BLaER1 treated with 17β-estradiol and CSF1 and Interleukin-3, amounts not matched to agents 10 nM and 100 nM (cell line): ENCODE data around the gene ARMC12.
"Not testable (repeated sequence)": the region's sequence is repeated elsewhere in the genome, so short reads cannot be mapped to it uniquely, and the experiment has no call there.

ENCODE experiments used
- H3K27ac ChIP-seq, 11 experiments: shearing (Covaris generic); formaldehyde crosslinking; 2 replicates each; pipeline ENCODE4 v1.8.1; 2022
- H3K27me3 ChIP-seq, 11 experiments: shearing (Covaris generic); formaldehyde crosslinking; 2 replicates each; pipeline ENCODE4 v1.8.1; 2022
- H3K36me3 ChIP-seq, 11 experiments: shearing (Covaris generic); formaldehyde crosslinking; 2 replicates each; pipeline ENCODE4 v1.8.1; 2022
- H3K4me1 ChIP-seq, 10 experiments: shearing (Covaris generic); formaldehyde crosslinking; 2 replicates each; pipeline ENCODE4 v1.8.1; 2022
- H3K4me2 ChIP-seq, 11 experiments: shearing (Covaris generic); formaldehyde crosslinking; 2 replicates each; pipeline ENCODE4 v1.8.1; 2022
- H3K4me3 ChIP-seq, 10 experiments: shearing (Covaris generic); formaldehyde crosslinking; 2 replicates each; pipeline ENCODE4 v1.8.1; 2022
- H3K9ac ChIP-seq, 11 experiments: shearing (Covaris generic); formaldehyde crosslinking; 2 replicates each; pipeline ENCODE4 v1.8.1; 2022
- H3K9me3 ChIP-seq, 11 experiments: shearing (Covaris generic); formaldehyde crosslinking; replicated peaks in 1 of 11; 2 replicates each; pipeline ENCODE4 v1.8.1; 2022
- H4K20me1 ChIP-seq, 11 experiments: shearing (Covaris generic); formaldehyde crosslinking; 2 replicates each; pipeline ENCODE4 v1.8.1; 2022
- Cebpa-rat ChIP-seq, 11 experiments: shearing (Covaris generic); IDR thresholded peaks; 2 replicates each; pipeline ENCODE4 v1.8.1; 2022

Gene ARMC12

DNA sequence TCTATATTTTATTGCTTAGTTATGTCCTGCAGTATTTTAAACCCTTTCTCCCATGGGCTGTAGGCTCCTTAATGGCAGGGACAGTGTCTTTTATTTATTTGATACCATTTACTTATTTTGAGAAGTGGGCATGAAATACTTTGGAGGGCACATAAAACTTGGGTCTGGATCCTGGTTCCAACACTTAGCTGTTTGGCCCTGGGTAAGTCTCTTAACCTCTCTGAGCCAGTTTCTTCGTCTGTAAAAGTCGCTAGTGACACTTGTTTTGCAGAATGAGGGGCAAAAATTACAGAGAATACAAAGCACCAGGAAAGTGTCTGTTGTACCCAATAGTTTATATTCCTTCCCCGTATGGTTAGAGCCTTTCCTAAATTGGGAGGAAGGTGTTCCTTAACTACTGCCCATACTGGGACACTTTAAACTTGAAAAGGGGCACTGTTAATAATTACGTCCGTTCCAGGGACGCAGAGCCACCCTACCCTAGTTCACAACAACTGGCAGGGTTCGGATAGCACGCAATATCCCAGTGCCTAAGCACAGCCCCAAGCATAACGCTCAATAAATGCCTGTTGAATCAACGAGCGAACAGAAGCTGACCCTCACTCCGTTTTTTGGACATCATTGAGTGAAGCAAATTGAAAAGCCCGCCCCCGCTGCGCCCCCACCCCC is 6.0 kb upstream of the ARMC12 start:
- Histone ChIP-seq H3K9me3 (no peaks in the 10 kb centered on the region), H3K4me2 (peak overlapping the region; percentile 91 to 100 (median 93)), H3K9ac (peak overlapping the region in 9 of 11 experiments; percentile 44 to 94 (median 90); a peak in 18 of 22 replicates), H3K27ac (peak overlapping the region in 9 of 11 experiments; percentile 89 to 98 (median 96); a peak in 18 of 22 replicates), H3K36me3 (no peaks in the 10 kb centered on the region), H4K20me1 (no peaks in the 10 kb centered on the region; a peak in 1 of 22 replicates), H3K4me3 (peak overlapping the region in 9 of 10 experiments; percentile 66 to 77 (median 72); a peak in 18 of 20 replicates), H3K4me1 (peaks cover 64 to 87% (median 84%) of the 10 kb centered on the region in 10 experiments), H3K27me3 (no peaks in the 10 kb centered on the region)
- no peak for TF ChIP-seq Cebpa-rat (IDR thresholded peaks at IDR 0.05)

DNA sequence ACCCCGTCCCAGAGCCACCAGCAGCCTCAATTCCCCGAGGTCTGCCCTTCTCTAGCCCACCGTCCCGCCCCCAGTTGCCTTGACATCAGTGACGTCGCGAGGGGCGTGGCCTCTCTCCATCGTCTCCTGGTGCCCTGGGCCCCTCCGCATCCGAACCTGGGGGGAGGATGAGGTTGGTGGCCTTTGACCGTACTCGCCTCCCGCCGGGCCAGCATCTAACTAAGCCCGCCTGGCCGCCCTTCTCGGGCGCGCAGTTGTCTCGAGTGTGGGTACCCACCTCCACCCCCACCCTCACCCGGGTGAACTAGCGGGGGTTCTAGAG is 5.5 kb upstream of the ARMC12 start:
- Histone ChIP-seq H3K36me3 (no peaks in the 10 kb centered on the region), H3K4me2 (peak overlapping the region; percentile 82 to 100 (median 92)), H3K27ac (peak overlapping the region; percentile 32 to 98 (median 96); a peak in 21 of 22 replicates), H3K9me3 (no peaks in the 10 kb centered on the region), H3K27me3 (no peaks in the 10 kb centered on the region), H3K4me1 (peaks cover 59 to 87% (median 84%) of the 10 kb centered on the region in 10 experiments), H4K20me1 (no peaks in the 10 kb centered on the region; a peak in 1 of 22 replicates), H3K9ac (peak overlapping the region; percentile 73 to 95 (median 91)), H3K4me3 (peak overlapping the region; percentile 66 to 77 (median 72))
- TF ChIP-seq Cebpa-rat (IDR thresholded peaks at IDR 0.05) = no peak

DNA sequence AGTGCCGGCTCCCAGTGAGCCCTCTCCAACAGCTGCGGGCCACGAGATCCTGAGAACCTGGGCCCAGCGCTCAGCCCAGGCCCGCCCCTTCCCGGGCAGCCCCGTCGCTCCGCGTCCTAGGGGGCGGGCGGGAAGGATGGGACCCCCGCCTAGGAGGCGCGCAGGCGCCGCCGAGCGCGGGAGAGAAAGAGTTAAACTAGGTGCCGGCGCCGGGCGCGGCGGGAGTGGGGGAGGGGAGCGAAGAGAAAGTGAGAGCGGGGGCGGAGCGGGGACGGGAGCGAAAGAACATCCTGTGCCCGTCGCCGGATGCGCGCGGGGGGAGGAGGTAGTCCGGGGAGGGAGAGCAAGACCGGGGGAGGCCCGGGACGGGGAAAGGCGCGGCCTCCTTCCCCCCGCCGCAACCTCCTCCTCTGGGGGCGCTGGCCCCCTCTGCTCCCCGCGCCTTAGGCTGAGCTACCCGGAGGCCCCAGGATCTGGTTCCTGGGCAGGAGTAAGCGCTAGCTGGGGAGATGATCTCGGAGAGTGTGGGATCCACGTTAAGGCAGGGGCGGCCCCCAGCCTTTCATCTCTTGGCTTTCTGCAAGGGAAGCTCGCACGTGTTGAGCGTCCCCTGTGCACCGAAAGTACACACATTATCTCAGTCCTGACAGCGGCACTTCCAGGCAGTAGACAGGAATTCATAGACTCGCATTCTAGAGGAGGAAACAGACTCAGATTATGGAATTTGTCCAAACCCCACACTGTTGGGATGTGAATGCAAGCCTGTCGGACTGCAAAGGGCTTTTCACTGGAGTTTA is 4.9 kb upstream of the ARMC12 start:
- no peaks in the 10 kb centered on the region for H3K9me3 ChIP-seq
- H3K4me3 ChIP-seq = peak overlapping the region; percentile 66 to 77 (median 72)
- H4K20me1 ChIP-seq = no peaks in the 10 kb centered on the region; a peak in 1 of 22 replicates
- H3K36me3 ChIP-seq = no peaks in the 10 kb centered on the region
- H3K4me2 ChIP-seq = peak overlapping the region; percentile 82 to 100 (median 92)
- no peaks in the 10 kb centered on the region for H3K27me3 ChIP-seq
- peak overlapping the region; percentile 73 to 95 (median 91) for H3K9ac ChIP-seq
- peaks cover 53 to 87% (median 84%) of the 10 kb centered on the region in 10 experiments for H3K4me1 ChIP-seq
- TF ChIP-seq Cebpa-rat (IDR thresholded peaks at IDR 0.05) = no peak
- peak overlapping the region; percentile 32 to 98 (median 96); a peak in 21 of 22 replicates for H3K27ac ChIP-seq

DNA sequence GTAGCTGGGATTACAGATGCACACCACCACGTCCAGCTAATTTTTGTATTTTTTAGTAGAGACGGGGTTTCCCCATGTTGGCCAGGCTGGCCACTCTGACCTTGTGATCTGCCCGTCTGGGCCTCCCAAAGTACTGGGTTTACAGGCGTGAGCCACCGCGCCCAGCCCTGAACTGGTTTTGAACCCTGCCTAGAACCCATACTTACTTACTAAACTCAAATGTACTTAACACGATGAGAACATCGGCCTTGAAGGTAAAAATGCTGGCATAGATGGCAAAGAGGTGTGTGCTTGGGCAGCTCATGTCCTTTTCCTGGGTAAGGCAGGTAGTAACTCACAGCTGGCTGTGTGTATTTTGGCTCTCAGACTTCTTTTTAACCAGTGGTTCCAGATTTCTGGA is 3.2 kb upstream of the ARMC12 start:
- peak overlapping the region in 10 of 11 experiments; percentile 82 to 100 (median 92); a peak in 20 of 22 replicates for H3K4me2 ChIP-seq
- H3K27me3 ChIP-seq = no peaks in the 10 kb centered on the region
- no peaks in the 10 kb centered on the region for H3K36me3 ChIP-seq
- TF ChIP-seq Cebpa-rat (IDR thresholded peaks at IDR 0.05) = no peak
- H3K9me3 ChIP-seq = no peaks in the 10 kb centered on the region
- no peak overlapping the region for H3K4me3 ChIP-seq
- peak overlapping the region in 2 of 11 experiments; percentile 6 to 21; a peak in 2 of 22 replicates for H3K9ac ChIP-seq
- H3K4me1 ChIP-seq = peaks cover 44 to 83% (median 75%) of the 10 kb centered on the region in 10 experiments
- H3K27ac ChIP-seq = peak overlapping the region in 3 of 11 experiments; percentile 94 to 97 (median 96); a peak in 3 of 22 replicates
- no peaks in the 10 kb centered on the region; a peak in 1 of 22 replicates for H4K20me1 ChIP-seq

DNA sequence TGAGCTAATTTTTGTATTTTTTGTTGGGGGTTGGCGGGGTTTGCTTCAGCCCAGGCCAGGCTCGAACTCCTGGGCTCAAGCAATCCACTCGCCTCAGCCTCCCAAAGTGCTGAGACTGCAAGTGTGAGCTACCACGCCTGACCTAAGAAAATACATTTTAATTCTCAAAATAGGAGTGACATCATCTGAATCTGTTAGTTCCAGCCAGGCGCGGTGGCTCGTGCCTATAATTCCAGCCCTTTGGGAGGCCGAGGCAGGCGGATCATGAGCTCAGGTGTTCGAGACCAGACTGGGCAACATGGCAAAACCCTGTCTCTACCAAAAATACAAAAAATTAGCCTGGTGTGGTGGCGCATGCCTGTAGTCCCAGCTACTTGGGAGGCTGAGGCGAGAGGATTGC is 2.5 kb upstream of the ARMC12 start:
- H3K27me3 ChIP-seq, H3K36me3 ChIP-seq, H4K20me1 ChIP-seq, H3K9me3 ChIP-seq, H3K27ac ChIP-seq, H3K4me3 ChIP-seq: not testable (repeated sequence)
- Histone ChIP-seq H3K4me2 (peak overlapping the region in 5 of 11 experiments; percentile 91 to 100 (median 99); a peak in 7 of 22 replicates), H3K9ac (peak overlapping the region in 2 of 11 experiments; percentile 6 to 21; a peak in 2 of 22 replicates), H3K4me1 (peaks cover 37 to 76% (median 68%) of the 10 kb centered on the region in 10 experiments)

DNA sequence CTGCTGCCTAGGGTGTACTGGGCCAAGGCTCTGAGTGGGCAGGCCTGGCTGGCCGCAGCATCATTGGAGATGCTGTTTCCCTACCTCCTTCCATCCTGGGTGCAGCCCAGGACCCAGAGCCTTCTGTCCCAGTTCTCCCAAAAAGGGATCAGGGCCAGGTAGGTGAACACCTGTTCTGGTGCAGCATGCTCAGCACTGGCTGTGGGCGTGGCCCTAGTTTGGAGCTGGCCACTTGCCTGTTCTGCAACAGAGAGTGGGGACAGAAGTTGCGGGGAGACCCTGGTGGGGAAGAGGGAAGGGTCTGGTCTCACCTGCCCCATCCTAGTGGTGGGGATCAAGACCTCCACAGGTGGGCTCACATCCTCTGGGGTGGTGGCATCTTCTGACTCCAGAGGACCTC is 1.4 kb upstream of the ARMC12 start:
- Histone ChIP-seq H3K36me3 (no peaks in the 10 kb centered on the region), H3K9me3 (no peaks in the 10 kb centered on the region), H3K4me1 (peaks cover 34 to 65% (median 58%) of the 10 kb centered on the region in 10 experiments), H4K20me1 (no peaks in the 10 kb centered on the region; a peak in 1 of 22 replicates), H3K4me2 (peak overlapping the region in 9 of 11 experiments; percentile 5 to 82 (median 55); a peak in 14 of 22 replicates), H3K27me3 (no peaks in the 10 kb centered on the region), H3K27ac (no peak overlapping the region), H3K9ac (peak overlapping the region in 4 of 11 experiments; percentile 6 to 53 (median 10); a peak in 3 of 22 replicates), H3K4me3 (no peak overlapping the region)
- TF ChIP-seq Cebpa-rat (IDR thresholded peaks at IDR 0.05) = no peak

DNA sequence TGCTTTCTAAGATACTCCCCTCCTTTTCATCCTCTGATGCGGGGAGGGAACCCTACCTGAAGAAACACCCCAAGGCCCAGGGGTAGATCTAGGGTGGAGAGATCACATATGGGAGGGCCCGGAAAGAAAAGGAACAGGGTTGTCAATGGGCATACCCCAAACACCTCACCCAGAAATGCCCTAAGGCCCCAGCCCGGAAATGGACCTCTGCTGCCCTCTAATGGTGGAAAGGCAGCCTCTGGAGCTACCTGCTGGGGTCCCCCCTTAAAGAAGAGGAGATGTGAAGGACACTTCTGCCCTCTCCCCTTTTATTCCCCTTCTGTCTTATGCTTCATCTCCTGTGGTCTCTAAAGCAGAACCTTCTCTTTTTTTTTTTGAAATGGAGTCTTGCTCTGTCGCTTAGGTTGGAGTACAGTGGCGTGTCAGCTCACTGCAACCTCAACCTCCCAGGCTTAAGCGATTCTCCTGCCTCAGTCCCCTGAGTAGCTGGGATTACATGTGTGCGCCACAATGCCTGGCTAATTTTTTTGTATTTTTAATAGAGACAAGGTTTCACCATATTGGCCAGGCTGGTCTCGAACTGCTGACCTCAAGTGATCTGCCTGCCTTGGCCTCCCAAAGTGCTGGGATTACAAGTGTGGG is 458 bp upstream of the ARMC12 start:
- H3K9ac ChIP-seq = peak overlapping the region in 4 of 11 experiments; percentile 43 to 63 (median 55); a peak in 5 of 22 replicates
- H3K4me1 ChIP-seq = peaks cover 28 to 58% (median 51%) of the 10 kb centered on the region in 10 experiments
- H3K27ac ChIP-seq = peak overlapping the region in 3 of 11 experiments; percentile 26 to 42 (median 39); a peak in 3 of 22 replicates
- TF ChIP-seq Cebpa-rat (IDR thresholded peaks at IDR 0.05) = no peak
- H3K4me3 ChIP-seq = no peak overlapping the region
- no peaks in the 10 kb centered on the region for H3K27me3 ChIP-seq
- H3K9me3 ChIP-seq = no peaks in the 10 kb centered on the region
- no peaks in the 10 kb centered on the region; a peak in 1 of 22 replicates for H4K20me1 ChIP-seq
- H3K4me2 ChIP-seq = peak overlapping the region in 8 of 11 experiments; percentile 47 to 82 (median 63); a peak in 16 of 22 replicates
- no peaks in the 10 kb centered on the region for H3K36me3 ChIP-seq

DNA sequence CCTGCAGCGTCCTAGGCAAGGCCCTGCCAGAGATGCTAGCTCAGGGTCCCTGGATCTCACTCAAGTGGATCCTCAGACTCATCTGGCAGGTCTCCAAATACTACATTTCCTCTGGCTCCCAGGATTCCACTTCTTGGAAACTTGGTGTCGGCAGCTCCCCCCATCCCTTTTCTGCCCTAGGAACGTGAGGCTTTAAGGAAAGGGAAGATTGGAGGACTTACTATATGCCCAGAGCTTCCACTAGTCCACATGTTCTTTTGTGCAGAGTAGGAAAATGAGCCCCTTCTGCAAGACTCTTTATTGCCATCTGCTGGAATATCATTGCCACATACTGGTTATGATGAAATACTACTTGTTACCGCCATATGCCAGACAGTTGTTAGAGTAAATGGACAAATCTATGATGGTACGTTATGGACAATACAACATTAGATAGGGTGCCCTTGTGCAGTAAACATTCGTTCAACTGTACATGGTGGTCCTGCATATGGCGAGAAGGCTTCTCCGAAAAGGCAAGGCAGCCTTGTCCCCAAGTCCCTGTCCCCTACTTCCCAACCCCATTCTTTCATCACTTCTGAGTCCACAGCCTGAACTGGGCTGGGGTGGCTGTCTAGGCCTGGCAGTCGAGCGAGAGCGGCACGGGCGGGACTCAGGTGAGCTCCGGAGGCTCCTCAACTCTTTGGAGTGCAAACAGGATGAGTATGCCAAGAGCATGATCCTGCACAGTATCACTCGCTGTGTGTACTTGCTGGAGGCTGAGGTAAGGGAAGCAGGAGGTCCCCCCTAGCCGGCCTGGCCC is 780 bp downstream of the ARMC12 start:
- H3K9me3 ChIP-seq = no peaks in the 10 kb centered on the region
- H3K4me3 ChIP-seq = no peak overlapping the region
- H3K27me3 ChIP-seq = no peaks in the 10 kb centered on the region
- no peaks in the 10 kb centered on the region; a peak in 1 of 22 replicates for H4K20me1 ChIP-seq
- TF ChIP-seq Cebpa-rat (IDR thresholded peaks at IDR 0.05) = peak in 7 of 11 experiments; percentile 10 to 86 (median 59); a peak in 12 of 22 replicates
- no peaks in the 10 kb centered on the region for H3K36me3 ChIP-seq
- H3K4me1 ChIP-seq = peaks cover 24 to 53% (median 45%) of the 10 kb centered on the region in 10 experiments
- peak overlapping the region in 8 of 11 experiments; percentile 17 to 55 (median 34); a peak in 9 of 22 replicates for H3K27ac ChIP-seq
- H3K9ac ChIP-seq = peak overlapping the region in 6 of 11 experiments; percentile 28 to 63 (median 48); a peak in 8 of 22 replicates
- peak overlapping the region in 10 of 11 experiments; percentile 0 to 82 (median 61); a peak in 18 of 22 replicates for H3K4me2 ChIP-seq
